GM18511 (cell line): ENCODE measurements around the gene ZNF280C.
"Not testable (repeated sequence)": the region's sequence is repeated elsewhere in the genome, so short reads cannot be mapped to it uniquely, and the experiment has no call there.

Experiments
- ATAC-seq: cut with Tn5 transposase; IDR thresholded peaks from one replicate; pipeline ENCODE4 v1.9.1; 2021; ENCODE audit warnings: mild to moderate bottlenecking, moderate library complexity; ENCODE audit not compliant: unreplicated experiment

Gene ZNF280C

GRCh38 chrX:130262231-130262630 is 6.5 kb downstream of the ZNF280C start:
- no peak for ATAC-seq

GRCh38 chrX:130261296-130261893 is 7.3 kb downstream of the ZNF280C start:
- no peak for ATAC-seq

GRCh38 chrX:130260316-130260715 is 8.4 kb downstream of the ZNF280C start:
- ATAC-seq = no peak

DNA sequence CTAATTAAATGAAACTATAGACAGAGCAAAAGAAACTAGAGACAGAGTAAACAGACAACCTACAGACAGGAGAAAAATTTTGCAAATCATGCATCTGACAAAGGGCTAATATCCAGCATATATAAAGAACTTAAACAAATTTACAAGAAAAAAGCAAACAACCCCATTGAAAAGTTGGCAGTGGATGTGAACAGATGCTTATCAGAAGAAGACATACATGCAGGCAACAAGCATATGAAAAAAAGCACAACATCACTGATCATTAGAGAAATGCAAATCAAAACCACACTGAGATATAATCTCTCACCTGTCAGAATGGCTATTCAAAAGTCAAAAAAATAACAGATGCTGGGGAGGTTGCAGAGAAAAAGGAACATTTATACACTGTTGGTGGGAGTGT is 14.8 kb downstream of the ZNF280C start:
- no peak for ATAC-seq

- ATAC-seq = no peak
Measured at GRCh38 chrX:130251671-130252070, 17.0 kb downstream of the ZNF280C start.

GRCh38 chrX:130247996-130248395 is 20.7 kb downstream of the ZNF280C start:
- ATAC-seq = no peak

DNA sequence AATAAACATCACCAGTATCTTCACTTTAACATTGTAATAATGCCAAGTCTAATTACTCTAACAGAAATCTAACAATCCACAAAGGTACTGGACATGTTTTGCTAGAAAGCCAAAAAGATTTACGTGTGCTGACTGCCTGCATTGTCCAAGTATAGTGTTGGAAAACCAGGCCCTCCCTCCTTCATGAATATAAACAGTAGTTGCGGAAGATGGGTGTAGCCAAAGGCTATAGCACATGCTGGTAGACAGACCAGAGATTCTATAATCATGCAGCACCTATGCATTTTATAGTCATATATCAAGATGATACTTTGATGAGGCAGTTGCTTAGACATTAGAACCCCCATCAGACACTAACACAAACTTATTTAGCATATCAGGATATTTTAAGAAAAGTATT is 22.6 kb downstream of the ZNF280C start:
- ATAC-seq = no peak

DNA sequence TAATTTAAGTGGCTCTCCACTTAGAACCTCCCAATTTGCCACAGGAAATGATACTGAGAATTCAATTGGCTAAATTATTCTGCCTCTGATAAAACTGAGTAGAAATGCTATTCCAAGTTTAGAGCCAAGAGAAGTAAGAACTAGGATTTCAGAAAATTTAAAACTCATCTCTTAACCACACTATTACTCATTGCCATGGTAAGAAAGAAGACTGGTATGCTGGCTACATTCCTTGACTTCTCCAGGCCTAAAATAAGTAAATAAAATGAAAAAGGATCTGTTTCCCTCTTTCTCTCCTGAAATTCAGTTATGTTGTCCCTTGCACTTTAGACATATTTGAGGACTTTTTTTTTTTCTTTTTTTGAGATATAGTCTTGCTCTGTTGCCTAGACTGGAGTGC is 23.3 kb downstream of the ZNF280C start:
- ATAC-seq = no peak

GRCh38 chrX:130231184-130231583 is 37.5 kb downstream of the ZNF280C start:
- not testable (repeated sequence) for ATAC-seq

GRCh38 chrX:130228871-130229270 is 39.8 kb downstream of the ZNF280C start:
- ATAC-seq = no peak

DNA sequence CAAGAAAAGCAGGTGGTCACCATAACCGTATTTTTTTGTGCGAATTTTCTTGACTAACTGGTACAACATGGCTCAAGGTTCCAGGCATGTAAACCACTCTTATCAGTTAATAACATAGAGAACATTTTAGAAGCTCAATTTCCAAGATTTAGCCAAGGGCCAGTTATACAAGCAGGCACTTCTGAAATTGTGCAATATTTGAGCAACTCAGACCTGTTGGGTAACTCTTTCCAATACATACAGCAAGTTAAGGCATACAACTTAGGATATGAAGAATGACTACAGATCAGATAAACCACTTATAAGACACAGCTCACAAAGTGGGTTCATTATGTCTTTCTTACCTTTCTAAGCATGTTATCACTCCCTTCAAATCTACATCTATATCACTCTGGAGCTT is 43.9 kb downstream of the ZNF280C start:
- no peak for ATAC-seq

DNA sequence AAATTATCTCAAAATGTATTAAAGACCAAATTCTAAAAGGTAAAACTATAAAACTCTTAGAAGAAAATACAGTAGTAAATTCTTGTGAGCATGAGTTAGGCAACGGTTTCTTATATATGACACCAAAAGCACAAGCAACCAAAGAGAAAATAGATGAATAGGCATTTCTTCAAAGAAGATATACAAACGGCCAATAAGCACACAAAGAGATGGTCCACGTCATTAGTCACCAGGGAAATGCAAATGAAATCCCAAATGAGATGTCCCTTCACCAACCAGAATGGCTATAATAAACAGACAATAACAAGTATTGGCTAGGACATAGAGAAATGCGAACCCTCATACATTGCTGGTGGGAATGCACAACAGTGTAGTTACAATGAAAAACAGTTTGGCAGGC is 52.4 kb downstream of the ZNF280C start:
- ATAC-seq = no peak

- ATAC-seq = no peak
Measured at GRCh38 chrX:130213376-130213775, 55.3 kb downstream of the ZNF280C start.

DNA sequence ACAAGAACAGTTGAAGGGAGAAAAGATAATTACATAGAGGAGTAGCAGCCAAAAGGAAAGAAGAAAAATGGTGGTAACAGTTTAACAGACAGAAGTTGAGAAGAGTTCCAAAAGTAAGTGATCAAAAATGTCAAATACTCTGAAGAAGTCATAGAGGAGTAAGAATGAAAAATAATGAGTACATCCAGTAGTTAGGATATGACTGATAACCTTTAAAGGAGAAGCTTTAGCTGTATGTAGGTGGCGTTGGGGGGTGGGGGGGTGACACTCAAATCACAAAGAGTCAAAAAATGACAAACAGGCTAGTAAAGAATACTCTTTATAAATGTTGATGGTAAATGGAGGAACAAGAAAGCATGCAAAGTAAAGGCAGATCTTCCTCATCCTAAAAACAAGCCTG is 56.3 kb downstream of the ZNF280C start:
- ATAC-seq = no peak

GRCh38 chrX:130211415-130212186 is 57.1 kb downstream of the ZNF280C start:
- ATAC-seq = no peak

DNA sequence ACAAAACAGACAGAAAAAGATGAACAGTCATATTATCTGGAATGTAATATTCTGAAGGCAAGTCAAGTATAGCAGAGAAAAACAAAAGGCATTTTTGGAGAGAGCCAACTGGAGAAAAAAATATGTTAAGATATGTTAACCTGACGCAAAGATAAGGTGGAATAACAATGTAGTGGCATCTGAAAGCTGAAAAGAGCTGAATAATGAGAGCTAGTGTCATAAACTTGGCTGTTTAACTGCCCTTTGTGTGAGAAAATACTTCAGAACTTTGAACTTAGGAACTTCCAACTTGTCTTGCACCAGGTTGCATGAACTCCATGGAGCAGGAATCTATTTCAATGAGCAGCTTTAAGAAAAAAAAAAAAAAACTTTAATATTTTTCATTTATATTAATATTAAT is 64.1 kb downstream of the ZNF280C start:
- ATAC-seq = no peak

GRCh38 chrX:130197464-130197863 is 71.2 kb downstream of the ZNF280C start:
- no peak for ATAC-seq

GRCh38 chrX:130196466-130196865 is 72.2 kb downstream of the ZNF280C start:
- ATAC-seq = no peak

GRCh38 chrX:130190801-130191200 is 77.9 kb downstream of the ZNF280C start:
- no peak for ATAC-seq

GRCh38 chrX:130186651-130187050 is 82.0 kb downstream of the ZNF280C start:
- ATAC-seq = no peak

GRCh38 chrX:130184857-130185256 is 83.8 kb downstream of the ZNF280C start:
- ATAC-seq = no peak

DNA sequence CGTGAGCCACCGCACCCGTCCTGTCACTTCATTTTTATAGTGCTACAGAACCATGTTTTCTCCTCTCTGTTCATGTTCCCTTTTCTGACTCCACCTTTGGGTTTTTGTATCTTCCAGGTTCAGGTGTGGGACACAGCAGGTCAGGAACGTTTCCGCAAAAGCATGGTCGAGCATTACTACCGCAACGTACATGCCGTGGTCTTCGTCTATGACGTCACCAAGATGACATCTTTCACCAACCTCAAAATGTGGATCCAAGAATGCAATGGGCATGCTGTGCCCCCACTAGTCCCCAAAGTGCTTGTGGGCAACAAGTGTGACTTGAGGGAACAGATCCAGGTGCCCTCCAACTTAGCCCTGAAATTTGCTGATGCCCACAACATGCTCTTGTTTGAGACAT is 84.5 kb downstream of the ZNF280C start:
- no peak for ATAC-seq
